Tibial artery (tissue), 4 donors: ENCODE measurements around the gene GCFC2.
A peak's percentile ranks its signal among the peaks of the same experiment; 100 is the strongest.

Experiments used
- DNase-seq, 2 donors: peaks; one replicate each; pipeline ENCODE4 v3.0.0-alpha.2; 2019
- H3K27ac ChIP-seq, 2 donors: fragments of 200-600 bp; sonication (generic) in 1 of 2; 1 replicate in 1 of 2; 2 replicates in 1 of 2; pipeline ENCODE4 v1.5.1; 2018 to 2019; ENCODE audit warnings: mild to moderate bottlenecking in 1 of 2
- H3K27me3 ChIP-seq, 2 donors: fragments of 200-600 bp; sonication (generic) in 1 of 2; one replicate each; pipeline versions ENCODE4 v1.5.1 to v1.6.0; 2016 to 2019
- H3K36me3 ChIP-seq, 3 donors: fragments of 200-600 bp; sonication (generic) in 2 of 3; one replicate each; pipeline ENCODE4 v1.5.1; 2016 to 2019; ENCODE audit warnings: mild to moderate bottlenecking in 2 of 3
- H3K4me1 ChIP-seq, 4 donors: fragments of 200-600 bp; sonication (generic) in 2 of 4; 1 replicate in 3 of 4; 2 replicates in 1 of 4; pipeline ENCODE4 v1.5.1; 2016 to 2019
- H3K4me3 ChIP-seq, 2 donors: fragments of 200-600 bp; sonication (generic) in 1 of 2; 1 replicate in 1 of 2; 2 replicates in 1 of 2; pipeline ENCODE4 v1.5.1; 2018 to 2019; ENCODE audit warnings: mild to moderate bottlenecking in 2 of 2
- H3K9me3 ChIP-seq, 3 donors: fragments of 200-600 bp; sonication (generic) in 1 of 3; one replicate each; pipeline ENCODE4 v1.5.1; 2016 to 2019
- intact Hi-C: fragments of 100-400 bp; cut with DNase I; formaldehyde crosslinking; loops from one replicate; pipeline ENCODE4 v1.15.0; 2023; ENCODE audit warnings: low total_unique reads
- TF ChIP-seq, protein P1 (sequence below), 2 experiments: fragments of 200-600 bp in 1 of 2; fragments of 450-650 bp in 1 of 2; IDR thresholded peaks; one replicate each; pipeline ENCODE4 v1.5.1; 2017 to 2019; ENCODE audit warnings: antibody characterized with exemption in 2 of 2, mild to moderate bottlenecking in 1 of 2, moderate library complexity in 1 of 2

The GCFC2 gene

DNA sequence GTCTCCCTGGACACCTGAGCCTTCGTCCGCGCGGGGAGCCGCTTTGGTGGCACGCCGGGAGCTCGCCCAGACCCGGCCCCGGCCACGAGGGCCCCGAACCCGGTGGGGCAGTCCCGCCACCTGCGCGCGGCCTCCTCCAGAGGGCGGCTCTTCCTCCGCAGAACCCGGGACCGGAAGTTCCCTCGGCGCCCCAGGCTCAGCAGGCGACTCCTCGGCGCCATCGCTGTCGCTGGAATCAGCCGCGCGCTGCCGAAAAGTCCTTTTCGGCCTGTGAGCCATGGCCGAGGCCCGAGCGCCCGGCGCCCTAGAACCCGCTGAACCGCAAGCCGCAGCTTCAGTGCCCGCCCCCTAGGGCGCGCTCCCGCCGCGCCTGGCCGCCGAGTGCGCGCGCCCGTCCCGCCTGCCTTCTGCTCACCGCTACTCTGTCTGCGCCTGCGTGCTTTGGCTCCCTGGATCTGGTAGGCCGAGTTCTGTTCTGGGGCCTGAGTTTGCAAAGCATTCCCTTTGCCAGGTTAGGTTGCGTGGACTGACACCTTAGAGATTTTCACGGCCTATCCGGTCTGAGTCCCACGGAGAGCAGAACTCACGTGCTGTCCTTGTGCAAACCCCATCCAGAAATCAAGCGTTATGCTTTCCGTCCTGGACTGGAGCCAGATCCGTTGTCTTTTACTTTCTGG, at the start of gene GCFC2:
Gene GCFC2 (minus strand): TSS at position 339 of the 677 bp plus-strand sequence. CDS start 60 bp downstream, at position 279.
- Histone ChIP-seq H3K4me1 (peaks cover 0 to 31% (median 8%) of the 10 kb centered on the region in 4 donors), H3K27ac (peak within 1 kb of the TSS; percentile 83 to 89), H3K9me3 (no peaks in the 10 kb centered on the region), H3K27me3 (no peaks in the 10 kb centered on the region), H3K4me3 (peak within 1 kb of the TSS; percentile 61 to 68), H3K36me3 (peaks cover 0 to 5% (median 1%) of the 10 kb centered on the region in 3 donors)
- TF ChIP-seq, protein P1, sequence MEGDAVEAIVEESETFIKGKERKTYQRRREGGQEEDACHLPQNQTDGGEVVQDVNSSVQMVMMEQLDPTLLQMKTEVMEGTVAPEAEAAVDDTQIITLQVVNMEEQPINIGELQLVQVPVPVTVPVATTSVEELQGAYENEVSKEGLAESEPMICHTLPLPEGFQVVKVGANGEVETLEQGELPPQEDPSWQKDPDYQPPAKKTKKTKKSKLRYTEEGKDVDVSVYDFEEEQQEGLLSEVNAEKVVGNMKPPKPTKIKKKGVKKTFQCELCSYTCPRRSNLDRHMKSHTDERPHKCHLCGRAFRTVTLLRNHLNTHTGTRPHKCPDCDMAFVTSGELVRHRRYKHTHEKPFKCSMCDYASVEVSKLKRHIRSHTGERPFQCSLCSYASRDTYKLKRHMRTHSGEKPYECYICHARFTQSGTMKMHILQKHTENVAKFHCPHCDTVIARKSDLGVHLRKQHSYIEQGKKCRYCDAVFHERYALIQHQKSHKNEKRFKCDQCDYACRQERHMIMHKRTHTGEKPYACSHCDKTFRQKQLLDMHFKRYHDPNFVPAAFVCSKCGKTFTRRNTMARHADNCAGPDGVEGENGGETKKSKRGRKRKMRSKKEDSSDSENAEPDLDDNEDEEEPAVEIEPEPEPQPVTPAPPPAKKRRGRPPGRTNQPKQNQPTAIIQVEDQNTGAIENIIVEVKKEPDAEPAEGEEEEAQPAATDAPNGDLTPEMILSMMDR (IDR thresholded peaks at IDR 0.05): peak; percentile 30 to 35
- intact Hi-C loops: loop anchor here (10.0 kb wide), 1 partner anchor 66 kb away; the partner anchor contains the start of gene MRPL19
- DNase-seq: peak; percentile 88 to 92

DNA sequence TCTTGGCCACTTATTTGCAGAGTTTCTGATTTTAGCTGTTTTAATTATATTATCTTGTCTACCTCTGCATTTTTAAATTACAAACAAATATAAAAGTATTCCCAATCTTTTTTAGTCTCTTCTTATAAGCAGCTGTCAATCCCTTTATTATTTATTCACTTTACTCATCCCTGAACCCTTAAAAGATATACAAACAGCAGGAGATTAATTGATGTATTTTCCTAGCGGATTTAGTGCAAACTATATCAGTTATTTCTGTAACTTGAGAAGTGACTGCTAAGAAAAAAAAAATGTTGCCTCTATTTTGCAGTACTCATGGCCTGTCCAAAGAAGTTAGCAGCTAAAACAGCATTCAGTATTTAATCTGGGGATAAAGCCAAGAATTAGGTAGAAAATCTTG, 42.1 kb upstream of the GCFC2 start:
- no peaks in the 10 kb centered on the region for H3K9me3 ChIP-seq
- intact Hi-C loops: no loop called here
- TF ChIP-seq, protein P1 (IDR thresholded peaks at IDR 0.05): no peak
- H3K4me3 ChIP-seq: no peak overlapping the region
- H3K27me3 ChIP-seq: no peaks in the 10 kb centered on the region
- DNase-seq: no peak
- no peaks in the 10 kb centered on the region for H3K36me3 ChIP-seq
- H3K27ac ChIP-seq: no peak overlapping the region
- no peaks in the 10 kb centered on the region for H3K4me1 ChIP-seq

DNA sequence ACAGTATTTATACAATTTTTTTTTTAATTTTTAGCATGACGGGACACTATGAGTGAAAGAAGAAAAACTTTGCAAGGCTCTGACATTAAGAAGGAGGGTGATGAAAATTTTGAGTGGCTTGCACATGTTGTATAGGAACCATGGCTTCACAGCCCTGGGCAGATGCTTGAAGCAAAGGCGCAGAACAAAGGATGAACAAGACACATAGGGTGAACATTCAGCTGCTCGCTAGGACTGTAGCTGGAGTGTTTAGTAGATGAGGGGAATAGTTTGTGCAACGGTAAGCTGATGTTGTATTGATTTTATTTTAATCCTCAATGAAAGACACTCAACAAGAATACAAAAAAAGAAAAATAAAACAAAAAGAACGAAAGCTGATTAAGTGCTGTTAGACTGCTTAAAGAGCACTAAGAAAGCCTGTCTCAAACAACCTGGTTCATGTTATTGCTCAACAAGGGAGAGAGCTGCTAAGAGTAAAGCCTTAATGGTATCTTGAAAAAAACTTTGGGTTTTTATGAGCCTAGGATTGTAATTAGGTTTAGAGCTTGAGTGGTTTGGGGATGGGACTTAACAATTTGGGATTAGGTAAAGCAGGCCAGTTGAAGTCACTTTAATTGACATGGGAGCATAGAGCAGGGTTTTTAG, 41.2 kb upstream of the GCFC2 start:
- Histone ChIP-seq H3K4me3 (no peak overlapping the region), H3K4me1 (no peaks in the 10 kb centered on the region), H3K27me3 (no peaks in the 10 kb centered on the region), H3K9me3 (no peaks in the 10 kb centered on the region), H3K36me3 (no peaks in the 10 kb centered on the region), H3K27ac (no peak overlapping the region)
- TF ChIP-seq, protein P1 (IDR thresholded peaks at IDR 0.05): no peak
- DNase-seq: no peak
- intact Hi-C loops: no loop called here

DNA sequence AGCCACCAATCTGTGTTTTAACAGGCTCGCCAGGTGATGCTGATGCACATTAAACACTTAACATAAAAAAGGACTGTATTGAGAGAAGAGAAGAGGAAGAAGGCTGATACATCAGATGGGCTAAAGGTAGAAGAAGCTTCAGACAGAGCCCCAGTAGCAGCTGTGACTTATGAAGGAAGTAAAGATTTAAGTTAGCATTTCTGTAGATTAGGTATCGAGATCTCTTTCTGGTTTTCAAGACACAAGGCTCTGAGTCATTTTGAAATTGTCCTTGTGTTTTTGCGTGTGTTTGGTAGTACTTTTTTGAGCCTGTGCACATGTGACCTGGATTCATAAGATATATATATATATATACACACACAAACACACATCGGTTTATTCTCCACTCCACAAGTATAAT, 40.6 kb upstream of the GCFC2 start:
- Histone ChIP-seq H3K9me3 (no peaks in the 10 kb centered on the region), H3K4me3 (no peak overlapping the region), H3K36me3 (no peaks in the 10 kb centered on the region), H3K27ac (no peak overlapping the region), H3K27me3 (no peaks in the 10 kb centered on the region), H3K4me1 (no peaks in the 10 kb centered on the region)
- intact Hi-C loops: no loop called here
- TF ChIP-seq, protein P1 (IDR thresholded peaks at IDR 0.05): no peak
- DNase-seq: no peak

DNA sequence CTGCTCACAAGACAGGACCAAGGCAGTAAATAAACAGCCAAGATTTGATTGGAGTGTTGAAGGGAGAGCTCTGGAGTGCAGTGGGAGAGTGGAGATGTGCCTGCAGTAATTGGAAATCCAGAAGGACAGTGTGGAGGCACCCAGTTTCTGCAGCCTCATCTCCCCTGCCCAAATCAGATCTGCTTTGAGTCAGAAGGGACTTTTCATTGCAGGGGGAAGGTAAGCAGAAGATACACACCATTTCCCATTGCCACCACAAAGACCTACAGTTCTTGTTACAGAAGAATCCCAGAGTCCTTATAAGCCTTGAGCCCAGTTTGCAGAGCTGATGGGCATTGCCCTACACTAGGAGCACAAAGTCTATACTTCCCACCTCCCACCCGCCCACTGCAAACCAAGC, 27.2 kb upstream of the GCFC2 start:
- intact Hi-C loops: no loop called here

More for the DNA sequence above, 27.2 kb upstream of the GCFC2 start:
- no peaks in the 10 kb centered on the region for H3K36me3 ChIP-seq
- H3K27me3 ChIP-seq: peaks cover 0 to 12% of the 10 kb centered on the region in 2 donors
- H3K9me3 ChIP-seq: peaks cover 0 to 6% (median 4%) of the 10 kb centered on the region in 3 donors
- TF ChIP-seq, protein P1 (IDR thresholded peaks at IDR 0.05): no peak
- H3K4me1 ChIP-seq: no peaks in the 10 kb centered on the region
- no peak for DNase-seq
- no peak overlapping the region for H3K4me3 ChIP-seq
- H3K27ac ChIP-seq: no peak overlapping the region
